Body of pancreas (tissue), 4 donors: Measurements from ENCODE around the gene DAPK2.

Experiments used
- CTCF ChIP-seq, 7 experiments: fragments of 450-650 bp in 4 of 7; fragments of 200-600 bp in 3 of 7; sonication (generic) in 3 of 7; IDR thresholded peaks; one replicate each; pipeline ENCODE4 v1.5.1; 2016 to 2019; ENCODE audit warnings: antibody characterized with exemption in 7 of 7
- POLR2A ChIP-seq, 3 donors: fragments of 450-650 bp; IDR thresholded peaks; one replicate each; pipeline ENCODE4 v1.6.1; 2016; ENCODE audit warnings: antibody characterized with exemption in 3 of 3, mild to moderate bottlenecking in 2 of 3

DNA sequence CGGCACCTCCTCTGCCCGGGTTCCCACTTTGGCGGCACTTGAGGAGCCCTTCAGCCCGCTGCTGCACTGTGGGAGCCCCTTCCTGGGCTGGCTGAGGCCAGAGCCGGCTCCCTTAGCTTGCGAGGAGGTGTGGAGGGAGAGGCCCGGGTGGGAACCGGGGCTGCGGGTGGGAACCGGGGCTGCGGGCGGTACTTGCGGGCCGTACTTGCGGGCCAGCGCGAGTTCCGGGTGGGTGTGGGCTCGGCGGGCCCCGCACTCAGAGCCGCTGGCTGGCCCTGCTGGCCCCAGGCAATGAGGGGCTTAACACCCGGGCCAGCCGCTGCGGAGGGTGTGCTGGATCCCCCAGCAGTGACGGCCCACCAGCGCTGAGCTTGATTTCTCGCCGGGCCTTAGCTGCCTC is 14.4 kb upstream of the DAPK2 start:
- TF ChIP-seq CTCF (IDR thresholded peaks at IDR 0.05) = no peak
- no peak for TF ChIP-seq POLR2A (IDR thresholded peaks at IDR 0.05)
